HCT116 (cell line): Measurements from ENCODE around the gene NFKBIA. TPM values are rescaled to one million over a fixed set of nuclear protein-coding genes. Genes with fewer than 3 reads are reported as not detected.

Source experiments
- ATAC-seq: fragments of 200-7000 bp; cut with Tn5 transposase; 2 replicates; pipeline ENCODE4 v1.9.1; 2020; ENCODE audit warnings: mild to moderate bottlenecking, moderate library complexity
- BruUV-seq: library from RNA; stranded (reverse); fragments of 400-500 nt; replicated peaks from 2 replicates; lab custom pipeline; 2021; lab: Mats Ljungman, UMichigan
- CTCF ChIA-PET: fragments of 300-600 bp; sonication (Branson Sonifier 250); formaldehyde crosslinking; loops from one replicate; lab custom pipeline; 2021; ENCODE audit warnings: antibody characterized with exemption; lab: Charles Lee
- POLR2A ChIA-PET: fragments of 300-600, 350-600 bp; sonication (Branson Sonifier 250); formaldehyde crosslinking; loops from one replicate; lab custom pipeline; 2021; ENCODE audit warnings: antibody characterized with exemption; lab: Charles Lee
- RAD21 ChIA-PET, 2 experiments: fragments of 300-600 bp; sonication (Branson Sonifier 250); formaldehyde crosslinking; loops; one replicate each; lab custom pipeline; 2023; ENCODE audit warnings: low total read pairs in 2 of 2; ENCODE audit not compliant: uncharacterized antibody in 2 of 2, unreplicated experiment in 2 of 2, low non-redundant PET in 1 of 2; lab: Charles Lee
- DNase-seq: peaks from one replicate; pipeline ENCODE4 v3.0.0-alpha.2; 2010; ENCODE audit warnings: low read depth, low spot score
- H2AFZ ChIP-seq: fragments of 200-600 bp; shearing (Covaris generic), sonication (generic); 2 replicates; pipeline ENCODE4 v1.6.1; 2017; ENCODE audit warnings: low read depth, mixed run types, mixed read lengths, antibody characterized with exemption, low read length; ENCODE audit not compliant: poor library complexity, severe bottlenecking
- H3K27ac ChIP-seq: 2 replicates; pipeline ENCODE4 v1.5.1; 2012; ENCODE audit warnings: low read depth, low read length
- H3K27me3 ChIP-seq: fragments of 200-600 bp; sonication (generic); 2 replicates; pipeline ENCODE4 v1.6.1; 2016; ENCODE audit warnings: mixed run types, low read length, mixed read lengths; ENCODE audit not compliant: insufficient read depth
- H3K36me3 ChIP-seq, 2 experiments: fragments of 200-500 bp in 1 of 2; fragments of 200-600 bp in 1 of 2; sonication (Bioruptor generic) in 1 of 2; sonication (generic) in 1 of 2; 2 replicates each; pipeline versions ENCODE4 v1.5.1 to v1.6.1; 2014 to 2016; ENCODE audit warnings: low read length in 2 of 2, inconsistent platforms in 1 of 2, mixed read lengths in 1 of 2, mixed run types in 1 of 2; ENCODE audit not compliant: insufficient read depth in 2 of 2, control insufficient read depth in 1 of 2
- H3K4me1 ChIP-seq, 2 experiments: fragments of 200-600 bp in 1 of 2; sonication (generic) in 1 of 2; 2 replicates each; pipeline versions ENCODE4 v1.5.1 to v1.6.1; 2012 to 2017; ENCODE audit warnings: low read length in 2 of 2, inconsistent platforms in 1 of 2, mild to moderate bottlenecking in 1 of 2, mixed read lengths in 1 of 2, mixed run types in 1 of 2, moderate library complexity in 1 of 2; ENCODE audit not compliant: insufficient read depth in 2 of 2, control insufficient read depth in 1 of 2
- H3K4me2 ChIP-seq: fragments of 200-600 bp; sonication (generic); 2 replicates; pipeline ENCODE4 v1.6.1; 2017; ENCODE audit warnings: mixed run types, low read length, mixed read lengths
- H3K4me3 ChIP-seq, 2 experiments: fragments of 200-600 bp in 1 of 2; sonication (generic) in 1 of 2; replicated peaks in 1 of 2; 2 replicates each; pipeline ENCODE4 v1.5.1; 2011 to 2016; ENCODE audit warnings: low read length in 2 of 2, control low read depth in 1 of 2, low read depth in 1 of 2, mild to moderate bottlenecking in 1 of 2, mixed read lengths in 1 of 2, mixed run types in 1 of 2
- H3K79me2 ChIP-seq: fragments of 200-600 bp; sonication (generic); 2 replicates; pipeline ENCODE4 v1.6.1; 2017; ENCODE audit warnings: mild to moderate bottlenecking, mixed run types, low read length, moderate library complexity, mixed read lengths; ENCODE audit not compliant: insufficient read depth
- H3K9ac ChIP-seq: fragments of 200-600 bp; sonication (generic); 2 replicates; pipeline ENCODE4 v1.6.1; 2016; ENCODE audit warnings: low read length, mixed read lengths
- H3K9me2 ChIP-seq: fragments of 200-600 bp; sonication (generic), shearing (Covaris generic); 2 replicates; pipeline ENCODE4 v1.6.1; 2017; ENCODE audit warnings: mixed run types, mild to moderate bottlenecking, moderate library complexity; ENCODE audit not compliant: insufficient read depth
- H3K9me3 ChIP-seq, 2 experiments: fragments of 200-500 bp in 1 of 2; fragments of 200-600 bp in 1 of 2; sonication (Bioruptor generic) in 1 of 2; sonication (generic) in 1 of 2; 2 replicates each; pipeline ENCODE4 v1.6.1; 2014 to 2017; ENCODE audit warnings: low read length in 2 of 2, mixed read lengths in 2 of 2, inconsistent platforms in 1 of 2, low read depth in 1 of 2, mild to moderate bottlenecking in 1 of 2, mixed run types in 1 of 2, moderate library complexity in 1 of 2; ENCODE audit not compliant: control insufficient read depth in 1 of 2, insufficient read depth in 1 of 2
- H4K20me1 ChIP-seq: fragments of 200-600 bp; sonication (generic), shearing (Covaris generic); 2 replicates; pipeline ENCODE4 v1.6.1; 2017; ENCODE audit warnings: mixed run types, mild to moderate bottlenecking, moderate library complexity; ENCODE audit not compliant: insufficient read depth
- ATF3 ChIP-seq: IDR thresholded peaks from 2 replicates; pipeline ENCODE4 v1.6.1; 2012
- CBX3 ChIP-seq: IDR thresholded peaks from 2 replicates; pipeline ENCODE4 v1.6.1; 2012; ENCODE audit warnings: low read depth
- EGR1 ChIP-seq: IDR thresholded peaks from 2 replicates; pipeline ENCODE4 v1.6.1; 2012; ENCODE audit warnings: low read depth
- ELF1 ChIP-seq: IDR thresholded peaks from 2 replicates; pipeline ENCODE4 v1.6.1; 2012; ENCODE audit warnings: low read depth, borderline replicate concordance
- FOSL1 ChIP-seq: IDR thresholded peaks from 2 replicates; pipeline ENCODE4 v1.6.1; 2012; ENCODE audit warnings: low read depth
- SIN3A ChIP-seq: IDR thresholded peaks from 2 replicates; pipeline ENCODE4 v1.6.1; 2012; ENCODE audit warnings: low read depth
- YY1 ChIP-seq: IDR thresholded peaks from 2 replicates; pipeline ENCODE4 v1.6.1; 2011; ENCODE audit warnings: low read length, low read depth, moderate library complexity, mild to moderate bottlenecking; ENCODE audit not compliant: insufficient replicate concordance; ENCODE audit errors: extremely low read depth
- ZNF274 ChIP-seq: fragments of 200-500 bp; sonication (Bioruptor generic); IDR thresholded peaks from 2 replicates; pipeline ENCODE4 v1.6.1; 2014; ENCODE audit warnings: mild to moderate bottlenecking, low read depth, low read length, inconsistent platforms
- intact Hi-C: fragments of 100-400 bp; cut with micrococcal nuclease; formaldehyde crosslinking; loops from 2 replicates; pipeline ENCODE4 v1.10.0; 2022
- total RNA-seq: library from RNA; stranded (reverse); gene quantifications from one replicate; pipeline ENCODE4 v1.2.1, GENCODE V29; 2021; ENCODE audit not compliant: unreplicated experiment

Gene NFKBIA
- total RNA-seq, 1 experiment from 2014 or later = 42.6 TPM

- TF ChIP-seq FOSL1 = no peak
- TF ChIP-seq YY1 = no peak
- TF ChIP-seq ELF1 = no peak
- TF ChIP-seq CBX3 = peak; percentile 61; the same call in 1 of the 2 replicates
- no peak overlapping the region for H3K27ac ChIP-seq
- H4K20me1 ChIP-seq = no peaks in the 10 kb centered on the region
- ATAC-seq (no peak), DNase-seq (no peak)
- POLR2A ChIA-PET = no interaction called here
- H3K4me3 ChIP-seq = no peak overlapping the region
- no peaks in the 10 kb centered on the region for H3K27me3 ChIP-seq
- no peaks in the 10 kb centered on the region for H3K9me2 ChIP-seq
- no TSS peak for BruUV-seq
- no peaks in the 10 kb centered on the region; a peak in 1 of 4 replicates for H3K9me3 ChIP-seq
- no peak overlapping the region for H2AFZ ChIP-seq
- H3K4me1 ChIP-seq = peaks cover 8 to 29% of the 10 kb centered on the region in 2 experiments
- no peaks in the 10 kb centered on the region for H3K36me3 ChIP-seq
- RAD21 ChIA-PET = no interaction called here
- H3K79me2 ChIP-seq = no peaks in the 10 kb centered on the region
- CTCF ChIA-PET = no interaction called here
- intact Hi-C loops = no loop called here
- H3K9ac ChIP-seq = no peak overlapping the region
- no peak overlapping the region for H3K4me2 ChIP-seq
Observed at GRCh38 chr14:35370969-35371368, 33.6 kb downstream of the NFKBIA start.

DNA sequence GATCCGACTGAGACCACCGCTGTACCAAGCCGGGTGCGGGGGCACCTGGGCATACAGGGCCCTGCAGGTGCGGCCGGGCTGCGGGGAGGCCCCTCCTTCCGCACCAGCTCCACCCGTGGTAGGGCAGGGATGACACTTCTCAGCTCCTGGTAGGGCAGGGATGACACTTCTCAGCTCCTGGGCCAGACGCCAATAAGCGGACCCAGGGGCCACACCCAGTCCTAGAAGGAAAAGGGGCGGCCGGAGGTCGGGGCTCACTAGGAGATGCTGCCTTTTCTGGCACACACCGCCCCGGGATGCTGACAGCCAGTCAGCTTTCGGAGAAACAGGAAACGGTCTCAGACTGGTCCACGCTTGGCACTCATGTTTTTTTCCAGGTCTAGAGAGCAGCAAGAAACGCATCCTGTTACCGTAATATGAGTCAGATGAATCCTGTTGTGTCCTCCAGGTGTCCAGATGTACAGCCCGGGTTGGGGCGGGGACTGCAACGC is 34.8 kb downstream of the NFKBIA start:
- no peak overlapping the region for H2AFZ ChIP-seq
- H3K27ac ChIP-seq = no peak overlapping the region
- H3K36me3 ChIP-seq = no peaks in the 10 kb centered on the region
- BruUV-seq = no TSS peak
- ChIA-PET POLR2A (no interaction called here), CTCF (no interaction called here)
- H3K79me2 ChIP-seq = no peaks in the 10 kb centered on the region
- DNase-seq (no peak), ATAC-seq (no peak)
- H4K20me1 ChIP-seq = no peaks in the 10 kb centered on the region
- intact Hi-C loops = no loop called here
- H3K27me3 ChIP-seq = no peaks in the 10 kb centered on the region
- no peak overlapping the region for H3K4me2 ChIP-seq
- no peak overlapping the region for H3K4me3 ChIP-seq
- TF ChIP-seq SIN3A (no peak), ATF3 (no peak), EGR1 (no peak), ZNF274 (no peak)
- TF ChIP-seq, all 23 proteins: peak for 0
- Histone ChIP-seq H3K9ac (no peak overlapping the region), H3K9me3 (no peaks in the 10 kb centered on the region; a peak in 1 of 4 replicates), H3K4me1 (peaks cover 19 to 41% of the 10 kb centered on the region in 2 experiments), H3K9me2 (no peaks in the 10 kb centered on the region)
- RAD21 ChIA-PET = no interaction called here
